GM12892 (cell line): ENCODE results near the gene AGO3.

Source experiments
- POLR2A ChIP-seq: IDR thresholded peaks from 2 replicates; pipeline ENCODE4 v1.6.1; 2011; ENCODE audit warnings: low read depth, low read length, control low read depth
- TAF1 ChIP-seq: IDR thresholded peaks from 2 replicates; pipeline ENCODE4 v1.6.1; 2011; ENCODE audit warnings: low read depth, mild to moderate bottlenecking, control low read depth, low read length, borderline replicate concordance

- TF ChIP-seq POLR2A (no peak), TAF1 (no peak)
These were observed 5.2 kb upstream of the AGO3 start for GRCh38 chr1:35925741-35926140.
